HEK293 (cell line): ENCODE measurements around the gene CDC73.

Experiments
- ATF2 ChIP-seq: fragments of 450-650 bp; formaldehyde crosslinking; IDR thresholded peaks from 2 replicates; pipeline ENCODE4 v1.5.1; 2016; ENCODE audit warnings: missing biosample characterization, missing genetic modification characterization, low read depth
- GLIS2 ChIP-seq: fragments of 450-650 bp; formaldehyde crosslinking; IDR thresholded peaks from 2 replicates; pipeline ENCODE4 v1.5.1; 2016; ENCODE audit warnings: missing biosample characterization, missing genetic modification characterization
- REPIN1 ChIP-seq: fragments of 450-650 bp; formaldehyde crosslinking; IDR thresholded peaks from 2 replicates; pipeline ENCODE4 v1.5.1; 2017; ENCODE audit warnings: missing biosample characterization, missing genetic modification characterization, low read depth
- SP2 ChIP-seq: fragments of 450-650 bp; formaldehyde crosslinking; IDR thresholded peaks from 2 replicates; pipeline ENCODE4 v1.5.1; 2016; ENCODE audit warnings: missing biosample characterization, missing genetic modification characterization
- ZBTB21 ChIP-seq: fragments of 450-650 bp; formaldehyde crosslinking; IDR thresholded peaks from 2 replicates; pipeline ENCODE4 v1.5.1; 2017; ENCODE audit warnings: missing biosample characterization, missing genetic modification characterization
- ZBTB8A ChIP-seq: fragments of 450-650 bp; formaldehyde crosslinking; IDR thresholded peaks from 2 replicates; pipeline ENCODE4 v1.5.1; 2016; ENCODE audit warnings: missing biosample characterization, missing genetic modification characterization
- ZFP3 ChIP-seq: fragments of 450-650 bp; formaldehyde crosslinking; IDR thresholded peaks from 2 replicates; pipeline ENCODE4 v1.5.1; 2016; ENCODE audit warnings: low read depth, missing biosample characterization, missing genetic modification characterization
- ZNF138 ChIP-seq: fragments of 450-650 bp; formaldehyde crosslinking; IDR thresholded peaks from 2 replicates; pipeline ENCODE4 v1.5.1; 2016; ENCODE audit warnings: missing biosample characterization, missing genetic modification characterization, borderline replicate concordance
- ZNF266 ChIP-seq: fragments of 450-650 bp; formaldehyde crosslinking; IDR thresholded peaks from 2 replicates; pipeline ENCODE4 v1.5.1; 2016; ENCODE audit warnings: missing biosample characterization, missing genetic modification characterization, low read depth
- ZNF48 ChIP-seq: fragments of 450-650 bp; formaldehyde crosslinking; IDR thresholded peaks from 2 replicates; pipeline ENCODE4 v1.5.1; 2016; ENCODE audit warnings: missing biosample characterization, missing genetic modification characterization
- ZNF626 ChIP-seq: fragments of 450-650 bp; sonication (Bioruptor Pico); formaldehyde crosslinking; IDR thresholded peaks from 2 replicates; pipeline ENCODE4 v1.5.1; 2018; ENCODE audit warnings: missing biosample characterization, missing genetic modification characterization, inconsistent platforms
- ZSCAN30 ChIP-seq: fragments of 450-650 bp; IDR thresholded peaks from 2 replicates; pipeline ENCODE4 v1.5.1; 2018; ENCODE audit warnings: missing biosample characterization, mild to moderate bottlenecking, missing genetic modification characterization, moderate library complexity
- TF ChIP-seq, protein P1 (sequence below): fragments of 450-650 bp; formaldehyde crosslinking; IDR thresholded peaks from 2 replicates; pipeline ENCODE4 v1.5.1; 2016; ENCODE audit warnings: missing biosample characterization, missing genetic modification characterization

- TF ChIP-seq, protein P1, sequence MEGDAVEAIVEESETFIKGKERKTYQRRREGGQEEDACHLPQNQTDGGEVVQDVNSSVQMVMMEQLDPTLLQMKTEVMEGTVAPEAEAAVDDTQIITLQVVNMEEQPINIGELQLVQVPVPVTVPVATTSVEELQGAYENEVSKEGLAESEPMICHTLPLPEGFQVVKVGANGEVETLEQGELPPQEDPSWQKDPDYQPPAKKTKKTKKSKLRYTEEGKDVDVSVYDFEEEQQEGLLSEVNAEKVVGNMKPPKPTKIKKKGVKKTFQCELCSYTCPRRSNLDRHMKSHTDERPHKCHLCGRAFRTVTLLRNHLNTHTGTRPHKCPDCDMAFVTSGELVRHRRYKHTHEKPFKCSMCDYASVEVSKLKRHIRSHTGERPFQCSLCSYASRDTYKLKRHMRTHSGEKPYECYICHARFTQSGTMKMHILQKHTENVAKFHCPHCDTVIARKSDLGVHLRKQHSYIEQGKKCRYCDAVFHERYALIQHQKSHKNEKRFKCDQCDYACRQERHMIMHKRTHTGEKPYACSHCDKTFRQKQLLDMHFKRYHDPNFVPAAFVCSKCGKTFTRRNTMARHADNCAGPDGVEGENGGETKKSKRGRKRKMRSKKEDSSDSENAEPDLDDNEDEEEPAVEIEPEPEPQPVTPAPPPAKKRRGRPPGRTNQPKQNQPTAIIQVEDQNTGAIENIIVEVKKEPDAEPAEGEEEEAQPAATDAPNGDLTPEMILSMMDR (tag by site-specific recombination): no peak
- no peak for TF ChIP-seq ZBTB8A (tag by site-specific recombination)
- no peak for TF ChIP-seq SP2
- no peak for TF ChIP-seq ZSCAN30 (tag by site-specific recombination)
- TF ChIP-seq ATF2 (tag by site-specific recombination): no peak
- TF ChIP-seq ZNF138: no peak
- no peak for TF ChIP-seq ZFP3
- no peak for TF ChIP-seq ZNF626 (tag by site-specific recombination)
- no peak for TF ChIP-seq ZNF266 (tag by site-specific recombination)
- TF ChIP-seq ZNF48 (tag by site-specific recombination): no peak
- no peak for TF ChIP-seq ZBTB21 (tag by site-specific recombination)
- no peak for TF ChIP-seq GLIS2
- no peak for TF ChIP-seq REPIN1 (tag by site-specific recombination)
Observed at GRCh38 chr1:193241132-193241827, 119.4 kb downstream of the CDC73 start.
